Measurements from ENCODE around the gene FEM1B.

- TF ChIP-seq CTCF (IDR thresholded peaks at IDR 0.05; ENCODE audit: extremely low read depth in 1 of 2, insufficient read depth in 1 of 2, low read depth in 1 of 2, low read length in 2 of 2) = no peak
- TF ChIP-seq JUN (IDR thresholded peaks at IDR 0.05; ENCODE audit: borderline replicate concordance, insufficient read depth, insufficient read length, low read depth) = no peak
- TF ChIP-seq POLR2A (IDR thresholded peaks at IDR 0.05; ENCODE audit: low read depth, low read length) = no peak
- TF ChIP-seq POLR2AphosphoS5 (IDR thresholded peaks at IDR 0.05; ENCODE audit: insufficient read depth, low read depth, low read length) = no peak
- no peak for TF ChIP-seq EZH2 (IDR thresholded peaks at IDR 0.05; ENCODE audit: borderline replicate concordance, low read depth, low read length, severe bottlenecking)
These were observed 48.6 kb upstream of the FEM1B start for GRCh38 chr15:68228971-68229385.
